IgD-negative memory B cell (primary cell): ENCODE data around the gene DUSP5. TPM values are rescaled to one million over a fixed set of nuclear protein-coding genes. Genes with fewer than 3 reads are reported as not detected.

Source experiments
- H3K27ac Mint-ChIP-seq, 3 donors: one replicate each; pipeline ENCODE4 v1.8.0; 2020 to 2022; ENCODE audit warnings: mild to moderate bottlenecking in 3 of 3, mixed read lengths in 3 of 3, moderate library complexity in 1 of 3
- H3K27me3 Mint-ChIP-seq: one replicate; pipeline ENCODE4 v1.8.0; 2021; ENCODE audit warnings: mixed read lengths
- H3K36me3 Mint-ChIP-seq: one replicate; pipeline ENCODE4 v1.8.0; 2020; ENCODE audit warnings: mild to moderate bottlenecking, mixed read lengths
- H3K4me1 Mint-ChIP-seq, 3 donors: one replicate each; pipeline ENCODE4 v1.8.0; 2020 to 2022; ENCODE audit warnings: mixed read lengths in 3 of 3, mild to moderate bottlenecking in 1 of 3
- H3K4me3 Mint-ChIP-seq, 4 donors: one replicate each; pipeline ENCODE4 v1.8.0; 2020 to 2022; ENCODE audit warnings: mild to moderate bottlenecking in 4 of 4, mixed read lengths in 4 of 4, moderate library complexity in 3 of 4
- H3K9me3 Mint-ChIP-seq, 3 donors: one replicate each; pipeline ENCODE4 v1.8.0; 2020 to 2021; ENCODE audit warnings: mixed read lengths in 3 of 3, mild to moderate bottlenecking in 1 of 3
- polyA plus RNA-seq: library from polyadenylated mRNA; unstranded; fragments of 300-500 nt; fragmentation: Illumina TruSeq; gene quantifications from one replicate; pipeline ENCODE4 v1.2.3, GENCODE V29; 2021

The DUSP5 gene
- polyA plus RNA-seq, 1 donor from 2014 or later, result 3.7 TPM

DNA sequence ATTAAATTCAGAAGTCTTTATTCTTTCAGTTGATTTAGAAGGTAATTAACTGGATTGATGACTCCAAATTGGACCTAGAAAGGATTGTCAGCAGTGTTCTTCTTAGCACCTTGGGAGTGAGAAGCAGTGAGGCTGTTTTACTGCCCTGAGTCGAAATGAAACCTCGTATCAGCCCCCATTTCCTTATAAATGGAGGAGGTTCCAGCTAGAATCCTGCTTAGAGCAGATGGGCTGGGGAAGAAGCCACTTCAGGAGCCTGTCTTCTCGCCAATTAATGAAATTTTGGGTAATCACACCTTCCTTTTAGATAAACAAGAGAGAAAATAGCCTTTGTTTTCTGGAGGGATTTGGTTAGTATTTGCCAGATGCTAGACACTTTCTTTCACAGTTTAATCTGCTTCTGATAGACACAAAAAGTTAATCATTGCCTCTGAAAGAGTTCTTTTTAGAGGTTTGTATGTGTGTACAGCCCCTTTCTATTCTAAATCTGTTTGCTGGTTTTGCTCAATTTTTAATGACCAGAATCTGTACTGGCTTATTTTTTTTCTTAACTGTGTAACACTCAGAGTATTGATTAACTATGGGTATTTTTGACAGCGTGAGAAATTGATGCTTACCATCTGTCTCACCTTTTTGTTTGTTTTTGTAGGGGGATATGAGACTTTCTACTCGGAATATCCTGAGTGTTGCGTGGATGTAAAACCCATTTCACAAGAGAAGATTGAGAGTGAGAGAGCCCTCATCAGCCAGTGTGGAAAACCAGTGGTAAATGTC is 4.6 kb downstream of the DUSP5 start:
- peak overlapping the region; percentile 48 to 95 (median 84) for H3K27ac Mint-ChIP-seq
- peak overlapping the region in 3 of 4 donors; percentile 47 to 86 (median 47) for H3K4me3 Mint-ChIP-seq
- peaks cover 20% of the 10 kb centered on the region for H3K27me3 Mint-ChIP-seq
- no peaks in the 10 kb centered on the region for H3K9me3 Mint-ChIP-seq
- peaks cover 30 to 49% (median 49%) of the 10 kb centered on the region in 3 donors for H3K4me1 Mint-ChIP-seq
- peaks cover 3% of the 10 kb centered on the region for H3K36me3 Mint-ChIP-seq

DNA sequence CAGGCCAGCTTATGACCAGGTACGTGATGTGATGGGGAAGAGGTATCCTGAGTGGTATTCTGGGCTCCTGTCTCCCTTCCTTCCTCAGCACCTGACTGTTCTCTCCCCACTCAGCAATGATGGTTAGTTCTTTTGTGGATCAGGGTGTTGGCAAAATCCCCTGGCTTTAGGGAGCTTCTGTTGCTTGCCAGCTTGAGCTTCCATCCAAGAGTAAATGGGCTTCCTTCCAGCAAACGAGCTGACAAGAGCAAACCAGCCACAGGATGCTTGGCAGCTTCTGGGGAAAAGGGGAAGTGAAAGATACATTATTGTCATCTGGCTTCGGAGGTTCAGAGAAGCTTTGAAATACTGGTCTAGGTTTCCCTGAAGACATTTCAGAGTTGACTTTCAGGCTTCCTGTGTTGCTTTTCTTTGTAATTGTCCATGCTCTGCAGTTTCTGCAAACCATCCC is 5.2 kb downstream of the DUSP5 start:
- H3K27me3 Mint-ChIP-seq, result peaks cover 20% of the 10 kb centered on the region
- no peaks in the 10 kb centered on the region for H3K9me3 Mint-ChIP-seq
- peak overlapping the region; percentile 47 to 88 (median 80) for H3K4me3 Mint-ChIP-seq
- peaks cover 6% of the 10 kb centered on the region for H3K36me3 Mint-ChIP-seq
- H3K27ac Mint-ChIP-seq, result peak overlapping the region; percentile 84 to 97 (median 95)
- H3K4me1 Mint-ChIP-seq, result peaks cover 29 to 49% (median 45%) of the 10 kb centered on the region in 3 donors

DNA sequence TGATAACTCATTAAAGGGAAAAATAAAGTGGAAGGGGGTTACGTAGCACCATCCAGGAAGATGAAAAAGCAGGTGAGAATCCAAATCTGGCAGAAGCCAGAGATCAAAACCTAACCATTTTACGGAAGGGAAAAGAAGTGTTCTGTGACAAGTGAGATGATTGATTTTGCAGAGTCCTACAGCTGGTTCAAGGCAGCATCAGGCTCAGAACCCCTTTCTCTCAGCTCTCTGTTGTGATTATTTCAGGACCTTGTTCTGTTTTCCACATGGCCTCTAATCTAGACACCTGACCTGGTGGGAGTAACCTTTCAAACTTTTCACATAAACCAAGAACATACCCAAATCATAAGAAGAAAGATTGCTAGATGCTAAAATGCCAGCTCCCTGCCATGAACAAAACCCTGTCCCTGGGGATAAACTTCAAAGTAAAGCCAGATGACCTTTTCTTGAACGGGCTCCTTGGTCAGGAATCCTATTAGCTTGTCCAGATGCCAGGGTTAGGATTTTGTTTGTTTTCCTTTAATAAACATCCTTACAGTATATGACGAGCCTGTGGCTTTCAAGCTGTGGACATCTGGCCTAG is 5.9 kb downstream of the DUSP5 start:
- Mint-ChIP-seq H3K4me3 (peak overlapping the region; percentile 55 to 88 (median 80)), H3K27ac (peak overlapping the region; percentile 84 to 97 (median 95)), H3K9me3 (no peaks in the 10 kb centered on the region), H3K36me3 (peaks cover 6% of the 10 kb centered on the region), H3K4me1 (peaks cover 29 to 49% (median 44%) of the 10 kb centered on the region in 3 donors), H3K27me3 (peaks cover 19% of the 10 kb centered on the region)

DNA sequence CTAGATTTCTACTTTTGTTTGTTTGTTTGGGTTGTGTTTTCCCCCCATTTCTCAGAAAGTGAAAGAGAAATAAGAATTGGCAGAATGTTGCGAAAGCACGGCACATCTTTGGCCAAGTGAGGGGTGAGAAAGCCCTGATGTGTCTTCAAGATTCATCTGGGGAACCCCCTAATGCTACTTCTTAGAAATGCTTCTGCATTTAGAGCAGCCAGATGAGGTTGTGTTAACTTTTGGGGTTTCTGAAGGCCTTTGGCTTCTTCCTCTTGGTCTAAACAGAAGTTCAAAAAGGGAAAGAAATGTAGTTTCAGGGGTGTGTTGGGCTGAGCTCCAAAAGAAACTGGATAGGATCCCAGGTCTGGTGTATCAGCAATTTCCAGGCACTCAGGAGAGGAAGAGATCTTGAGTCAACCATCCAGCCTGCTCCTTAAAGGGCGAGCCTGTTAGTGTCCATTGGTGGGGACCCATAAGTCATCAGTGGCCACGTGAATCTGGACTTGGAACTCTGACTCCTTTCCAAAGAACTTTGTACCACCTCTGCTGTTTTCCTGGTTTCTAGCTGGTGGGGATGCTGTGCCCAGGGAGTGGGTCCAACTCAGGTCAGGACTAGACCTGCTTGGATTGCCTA is 6.5 kb downstream of the DUSP5 start:
- peaks cover 29 to 44% (median 39%) of the 10 kb centered on the region in 3 donors for H3K4me1 Mint-ChIP-seq
- H3K27ac Mint-ChIP-seq, result peak overlapping the region; percentile 84 to 97 (median 95)
- peaks cover 6% of the 10 kb centered on the region for H3K36me3 Mint-ChIP-seq
- peak overlapping the region; percentile 54 to 88 (median 62) for H3K4me3 Mint-ChIP-seq
- no peaks in the 10 kb centered on the region for H3K9me3 Mint-ChIP-seq
- peaks cover 14% of the 10 kb centered on the region for H3K27me3 Mint-ChIP-seq

DNA sequence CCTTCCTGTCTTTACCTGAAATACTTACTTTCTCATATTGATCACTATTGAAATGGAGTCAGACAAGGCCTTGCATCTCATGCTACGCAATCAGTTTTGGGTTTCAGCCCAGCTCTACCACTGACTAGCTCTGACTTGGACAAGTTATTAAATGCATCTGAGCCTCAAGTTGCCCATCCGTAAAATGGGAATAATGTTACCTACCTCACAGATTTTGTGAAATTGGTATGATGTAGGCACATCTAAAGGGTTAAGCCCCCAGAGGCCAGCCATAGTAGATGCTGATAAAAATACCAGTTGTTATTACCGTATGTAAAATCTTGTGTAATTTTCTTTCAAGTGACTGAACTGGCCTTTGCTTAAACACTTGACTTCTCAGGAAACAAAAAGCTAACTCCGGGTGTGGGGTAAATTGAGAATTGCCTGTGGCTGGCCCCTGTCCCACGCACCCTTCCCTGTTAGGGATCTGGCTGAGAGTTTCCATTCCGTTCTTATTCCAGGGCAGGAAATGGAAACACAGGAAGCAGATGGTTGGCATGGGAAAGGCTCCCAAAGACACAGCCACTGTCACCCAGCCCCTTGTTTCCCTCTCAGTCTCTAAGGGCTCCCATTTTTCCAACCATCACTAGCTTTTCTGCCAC is 7.5 kb downstream of the DUSP5 start:
- peak overlapping the region in 2 of 3 donors; percentile 54 to 67 for H3K27ac Mint-ChIP-seq
- H3K4me3 Mint-ChIP-seq, result no peak overlapping the region
- H3K36me3 Mint-ChIP-seq, result peaks cover 7% of the 10 kb centered on the region
- no peaks in the 10 kb centered on the region for H3K9me3 Mint-ChIP-seq
- peaks cover 11% of the 10 kb centered on the region for H3K27me3 Mint-ChIP-seq
- H3K4me1 Mint-ChIP-seq, result peaks cover 28 to 36% (median 31%) of the 10 kb centered on the region in 3 donors

DNA sequence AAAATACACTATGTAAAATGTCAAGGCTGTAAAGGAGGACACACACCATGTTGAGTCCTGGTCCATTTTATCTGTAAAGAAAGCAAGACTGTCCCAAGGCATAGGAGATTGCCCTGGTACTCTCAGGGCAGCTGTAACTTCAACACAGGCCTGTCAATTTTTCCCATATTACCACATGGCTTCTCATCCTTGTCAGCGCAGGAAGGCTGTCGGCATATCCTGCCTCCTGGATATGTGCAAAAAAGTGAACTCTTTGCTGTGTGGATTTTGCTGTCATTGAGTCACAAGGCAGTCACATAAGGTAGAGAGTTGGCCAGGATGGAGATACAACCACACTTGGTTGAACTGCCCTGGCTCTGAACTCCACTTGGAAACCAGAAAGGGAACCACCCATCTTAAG is 8.7 kb downstream of the DUSP5 start:
- H3K27ac Mint-ChIP-seq, result peak overlapping the region in 1 of 3 donors; percentile 27
- peaks cover 7% of the 10 kb centered on the region for H3K27me3 Mint-ChIP-seq
- H3K9me3 Mint-ChIP-seq, result no peaks in the 10 kb centered on the region
- peaks cover 8% of the 10 kb centered on the region for H3K36me3 Mint-ChIP-seq
- H3K4me3 Mint-ChIP-seq, result peak overlapping the region in 1 of 4 donors; percentile 37
- peaks cover 26 to 32% (median 29%) of the 10 kb centered on the region in 3 donors for H3K4me1 Mint-ChIP-seq

DNA sequence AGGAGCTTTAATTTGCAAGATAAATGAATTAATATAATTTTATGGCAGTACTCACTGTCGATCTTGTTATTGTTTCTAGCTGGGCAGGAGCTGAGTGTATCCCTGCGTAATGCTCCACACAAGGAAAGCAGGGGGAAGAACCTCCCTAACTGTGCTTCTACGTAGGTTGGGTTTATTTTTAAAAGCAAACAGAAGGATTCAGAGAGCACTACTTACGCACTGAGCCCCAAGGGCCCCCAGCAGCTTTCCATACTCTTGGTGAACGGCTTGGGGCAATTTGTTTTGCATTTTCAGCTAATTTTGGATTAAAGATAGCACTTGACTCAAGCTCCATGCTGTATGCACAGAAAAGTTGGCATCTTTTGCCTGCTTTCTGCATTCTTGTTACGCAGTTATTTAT is 9.6 kb downstream of the DUSP5 start:
- Mint-ChIP-seq H3K27ac (peak overlapping the region in 1 of 3 donors; percentile 6), H3K36me3 (peaks cover 8% of the 10 kb centered on the region), H3K4me1 (peaks cover 25 to 28% (median 27%) of the 10 kb centered on the region in 3 donors), H3K27me3 (peaks cover 7% of the 10 kb centered on the region), H3K4me3 (no peak overlapping the region), H3K9me3 (no peaks in the 10 kb centered on the region)

DNA sequence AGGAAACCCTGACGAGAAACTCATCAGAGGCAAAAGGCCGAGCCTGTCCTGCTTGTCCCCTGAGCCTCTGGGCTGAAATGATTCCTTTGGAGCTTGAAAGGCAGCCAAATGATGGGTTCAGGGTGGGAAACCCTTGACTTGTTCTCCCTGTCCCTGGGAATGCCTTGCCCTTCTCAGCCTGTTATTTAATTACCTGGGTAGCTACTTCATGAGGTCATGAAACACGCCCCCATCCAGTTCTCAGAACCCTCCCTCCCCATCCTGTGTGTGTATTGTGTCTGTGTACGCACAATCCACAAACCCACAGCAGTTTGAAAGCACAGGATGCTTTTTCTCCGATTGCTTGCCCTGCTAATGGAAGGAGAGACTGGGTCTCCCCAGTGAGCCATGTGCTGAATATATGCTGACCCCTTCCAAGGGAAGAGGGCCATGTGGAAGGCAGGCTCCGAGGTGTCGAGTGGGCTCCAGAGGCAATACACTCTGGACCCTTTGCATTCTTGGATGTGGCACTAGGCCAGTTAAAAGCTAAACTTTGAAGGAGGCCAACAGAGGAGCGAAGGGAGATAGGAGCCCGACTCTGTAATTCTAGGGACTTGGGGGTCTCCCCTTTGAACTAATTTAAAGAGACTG is 10.6 kb downstream of the DUSP5 start:
- H3K27me3 Mint-ChIP-seq, result peaks cover 1% of the 10 kb centered on the region
- H3K9me3 Mint-ChIP-seq, result no peaks in the 10 kb centered on the region
- H3K27ac Mint-ChIP-seq, result peak overlapping the region in 1 of 3 donors; percentile 6
- H3K4me1 Mint-ChIP-seq, result peaks cover 15 to 19% (median 18%) of the 10 kb centered on the region in 3 donors
- peaks cover 8% of the 10 kb centered on the region for H3K36me3 Mint-ChIP-seq
- no peak overlapping the region for H3K4me3 Mint-ChIP-seq

DNA sequence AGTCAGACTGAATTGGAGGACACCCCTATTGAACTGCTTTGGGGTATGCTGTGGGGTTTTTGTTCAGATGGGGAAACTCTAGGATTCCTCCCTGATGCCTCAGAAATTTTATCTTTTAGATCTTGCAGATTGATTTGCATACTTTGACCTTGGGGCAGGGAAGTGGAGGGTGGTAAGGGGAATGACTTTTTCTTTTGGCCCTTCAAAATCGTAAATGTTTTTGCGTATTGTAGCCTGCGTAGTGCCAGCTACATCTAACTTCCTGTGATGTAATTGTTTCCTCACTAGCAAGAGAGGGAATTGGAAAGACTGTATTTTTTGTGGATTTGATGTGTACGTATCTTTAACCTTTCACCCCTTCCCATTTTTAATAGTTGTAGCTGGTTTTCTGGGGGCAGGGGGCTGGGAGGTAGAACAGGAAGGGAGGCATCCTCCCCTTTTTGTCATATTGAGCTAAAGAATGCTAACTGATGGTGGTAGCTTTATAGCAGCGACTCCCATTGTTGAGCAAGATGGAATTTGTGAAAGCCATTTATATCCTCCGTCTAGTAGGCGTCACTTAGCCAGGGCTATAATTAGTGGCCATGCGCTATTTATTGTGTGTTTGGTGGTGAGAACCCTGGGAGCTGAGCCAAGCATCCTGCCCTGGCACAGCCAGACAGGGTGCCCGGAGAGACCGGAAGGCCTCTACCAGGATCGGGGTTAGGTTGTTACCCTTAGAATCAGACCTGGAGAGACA is 11.3 kb downstream of the DUSP5 start:
- no peak overlapping the region for H3K4me3 Mint-ChIP-seq
- peaks cover 11% of the 10 kb centered on the region for H3K36me3 Mint-ChIP-seq
- H3K27me3 Mint-ChIP-seq, result no peaks in the 10 kb centered on the region
- H3K4me1 Mint-ChIP-seq, result peaks cover 10 to 13% (median 12%) of the 10 kb centered on the region in 3 donors
- no peak overlapping the region for H3K27ac Mint-ChIP-seq
- peaks cover 0 to 2% (median 0%) of the 10 kb centered on the region in 3 donors for H3K9me3 Mint-ChIP-seq

DNA sequence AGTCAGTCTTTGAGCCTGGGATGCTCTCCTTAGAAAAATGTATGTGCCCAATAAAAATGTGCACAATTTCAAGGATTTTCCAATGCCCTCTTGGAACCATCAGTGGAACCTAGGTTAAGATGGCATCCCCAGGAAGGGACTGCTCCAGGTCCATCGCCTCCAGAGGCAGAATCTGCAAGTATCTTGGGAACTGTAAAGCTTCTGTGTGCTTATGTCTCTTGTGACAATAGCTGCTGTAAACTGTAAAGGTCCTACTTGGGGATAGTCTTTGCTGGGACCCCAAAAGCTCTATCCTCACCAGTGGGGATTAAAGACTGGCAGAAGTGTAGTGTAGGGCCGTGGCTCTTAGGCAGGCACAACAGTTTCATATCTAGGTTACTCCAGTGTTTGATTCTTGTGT is 11.9 kb downstream of the DUSP5 start:
- Mint-ChIP-seq H3K9me3 (peaks cover 0 to 2% (median 0%) of the 10 kb centered on the region in 3 donors), H3K36me3 (peaks cover 11% of the 10 kb centered on the region), H3K4me1 (peaks cover 5 to 9% (median 6%) of the 10 kb centered on the region in 3 donors), H3K27me3 (no peaks in the 10 kb centered on the region), H3K4me3 (no peak overlapping the region), H3K27ac (no peak overlapping the region)

DNA sequence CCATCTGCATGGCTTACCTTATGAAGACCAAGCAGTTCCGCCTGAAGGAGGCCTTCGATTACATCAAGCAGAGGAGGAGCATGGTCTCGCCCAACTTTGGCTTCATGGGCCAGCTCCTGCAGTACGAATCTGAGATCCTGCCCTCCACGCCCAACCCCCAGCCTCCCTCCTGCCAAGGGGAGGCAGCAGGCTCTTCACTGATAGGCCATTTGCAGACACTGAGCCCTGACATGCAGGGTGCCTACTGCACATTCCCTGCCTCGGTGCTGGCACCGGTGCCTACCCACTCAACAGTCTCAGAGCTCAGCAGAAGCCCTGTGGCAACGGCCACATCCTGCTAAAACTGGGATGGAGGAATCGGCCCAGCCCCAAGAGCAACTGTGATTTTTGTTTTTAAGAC is 12.4 kb downstream of the DUSP5 start:
- peaks cover 0 to 2% (median 0%) of the 10 kb centered on the region in 3 donors for H3K9me3 Mint-ChIP-seq
- H3K36me3 Mint-ChIP-seq, result peaks cover 11% of the 10 kb centered on the region
- peak overlapping the region in 1 of 3 donors; percentile 12 for H3K27ac Mint-ChIP-seq
- peaks cover 0 to 4% (median 1%) of the 10 kb centered on the region in 3 donors for H3K4me1 Mint-ChIP-seq
- H3K4me3 Mint-ChIP-seq, result no peak overlapping the region
- no peaks in the 10 kb centered on the region for H3K27me3 Mint-ChIP-seq

DNA sequence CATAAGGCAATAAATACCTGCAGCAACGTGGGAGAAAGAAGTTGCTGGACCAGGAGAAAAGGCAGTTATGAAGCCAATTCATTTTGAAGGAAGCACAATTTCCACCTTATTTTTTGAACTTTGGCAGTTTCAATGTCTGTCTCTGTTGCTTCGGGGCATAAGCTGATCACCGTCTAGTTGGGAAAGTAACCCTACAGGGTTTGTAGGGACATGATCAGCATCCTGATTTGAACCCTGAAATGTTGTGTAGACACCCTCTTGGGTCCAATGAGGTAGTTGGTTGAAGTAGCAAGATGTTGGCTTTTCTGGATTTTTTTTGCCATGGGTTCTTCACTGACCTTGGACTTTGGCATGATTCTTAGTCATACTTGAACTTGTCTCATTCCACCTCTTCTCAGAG is 13.0 kb downstream of the DUSP5 start:
- Mint-ChIP-seq H3K27ac (no peak overlapping the region), H3K4me3 (no peak overlapping the region), H3K4me1 (peaks cover 0 to 4% (median 1%) of the 10 kb centered on the region in 3 donors), H3K36me3 (peaks cover 11% of the 10 kb centered on the region), H3K9me3 (peaks cover 0 to 2% (median 0%) of the 10 kb centered on the region in 3 donors), H3K27me3 (no peaks in the 10 kb centered on the region)

DNA sequence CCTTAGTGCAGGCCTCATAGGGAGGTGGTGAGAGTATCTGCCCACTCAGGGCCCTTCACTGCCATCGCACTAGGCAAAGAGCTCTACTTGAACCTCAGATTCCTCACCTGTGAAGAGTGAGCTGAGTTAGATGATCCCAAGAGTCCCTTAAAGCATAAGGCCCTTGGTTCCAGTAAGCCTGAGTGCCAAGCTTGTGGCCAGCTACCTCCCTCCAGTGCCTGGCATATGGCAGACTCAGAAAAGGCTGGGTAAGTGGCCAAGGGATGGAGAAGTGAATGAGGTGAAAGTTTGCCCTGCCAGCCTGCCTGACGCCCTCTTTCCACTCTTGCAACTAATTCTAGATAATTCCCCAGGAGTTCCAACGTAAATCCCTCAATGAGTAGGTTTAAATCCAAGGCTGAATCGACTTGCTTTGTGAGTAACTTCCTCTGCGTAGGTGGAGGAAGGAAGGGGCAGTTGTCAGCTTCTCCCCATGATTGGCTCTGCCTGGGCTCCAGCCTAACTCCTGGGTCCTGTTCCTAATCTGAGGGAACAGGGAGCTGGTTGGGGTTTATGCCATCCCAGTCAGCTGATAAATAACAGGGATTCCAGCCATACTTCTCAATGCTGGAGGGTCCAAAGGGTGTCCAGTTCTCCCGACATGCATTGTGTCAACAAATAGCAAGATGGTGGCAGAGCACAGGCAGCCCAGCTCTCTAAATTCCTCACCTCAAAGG is 14.2 kb downstream of the DUSP5 start:
- H3K4me1 Mint-ChIP-seq, result peaks cover 0 to 4% (median 0%) of the 10 kb centered on the region in 3 donors
- no peak overlapping the region for H3K4me3 Mint-ChIP-seq
- peaks cover 11% of the 10 kb centered on the region for H3K36me3 Mint-ChIP-seq
- H3K9me3 Mint-ChIP-seq, result peaks cover 0 to 2% (median 0%) of the 10 kb centered on the region in 3 donors
- H3K27me3 Mint-ChIP-seq, result no peaks in the 10 kb centered on the region
- H3K27ac Mint-ChIP-seq, result no peak overlapping the region
